Naive B cell (primary cell): ENCODE results near the gene KRT73. TPM values are rescaled to one million over a fixed set of nuclear protein-coding genes. Genes with fewer than 3 reads are reported as not detected.
"Not testable (repeated sequence)": the region's sequence is repeated elsewhere in the genome, so short reads cannot be mapped to it uniquely, and the experiment has no call there.

ENCODE experiments used
- ATAC-seq, 2 donors: fragments of 150-1000 bp; cut with Tn5 transposase; 2 replicates each; pipeline ENCODE4 v1.10.0; 2021; ENCODE audit warnings: low read depth in 2 of 2, mild to moderate bottlenecking in 2 of 2, moderate library complexity in 2 of 2
- DNase-seq: peaks from one replicate; pipeline ENCODE4 v3.0.0; 2022
- H3K27ac Mint-ChIP-seq, 6 donors: one replicate each; pipeline ENCODE4 v1.8.0; 2020 to 2022; ENCODE audit warnings: mild to moderate bottlenecking in 6 of 6, mixed read lengths in 6 of 6, moderate library complexity in 5 of 6, inconsistent platforms in 2 of 6
- H3K27me3 Mint-ChIP-seq, 3 donors: one replicate each; pipeline ENCODE4 v1.8.0; 2021 to 2022; ENCODE audit warnings: mixed read lengths in 3 of 3, mild to moderate bottlenecking in 1 of 3
- H3K36me3 Mint-ChIP-seq, 2 donors: one replicate each; pipeline ENCODE4 v1.8.0; 2020 to 2022; ENCODE audit warnings: mixed read lengths in 2 of 2, inconsistent platforms in 1 of 2, mild to moderate bottlenecking in 1 of 2
- H3K4me1 Mint-ChIP-seq, 3 donors: one replicate each; pipeline ENCODE4 v1.8.0; 2020 to 2022; ENCODE audit warnings: mixed read lengths in 3 of 3, inconsistent platforms in 1 of 3, mild to moderate bottlenecking in 1 of 3, moderate library complexity in 1 of 3
- H3K4me3 Mint-ChIP-seq, 8 donors: one replicate each; pipeline ENCODE4 v1.8.0; 2020 to 2022; ENCODE audit warnings: mild to moderate bottlenecking in 8 of 8, mixed read lengths in 8 of 8, moderate library complexity in 8 of 8, inconsistent platforms in 2 of 8
- H3K9me3 Mint-ChIP-seq, 7 donors: one replicate each; pipeline ENCODE4 v1.8.0; 2020 to 2022; ENCODE audit warnings: mixed read lengths in 7 of 7, mild to moderate bottlenecking in 5 of 7, inconsistent platforms in 2 of 7, moderate library complexity in 1 of 7
- polyA plus RNA-seq, 6 donors: library from polyadenylated mRNA; unstranded; fragments of 300-500 nt; fragmentation: Illumina TruSeq; gene quantifications; one replicate each; pipeline ENCODE4 v1.2.3, GENCODE V29; 2021; ENCODE audit warnings: low read depth in 6 of 6

Gene KRT73
- polyA plus RNA-seq, 6 donors from 2014 or later = not detected

DNA sequence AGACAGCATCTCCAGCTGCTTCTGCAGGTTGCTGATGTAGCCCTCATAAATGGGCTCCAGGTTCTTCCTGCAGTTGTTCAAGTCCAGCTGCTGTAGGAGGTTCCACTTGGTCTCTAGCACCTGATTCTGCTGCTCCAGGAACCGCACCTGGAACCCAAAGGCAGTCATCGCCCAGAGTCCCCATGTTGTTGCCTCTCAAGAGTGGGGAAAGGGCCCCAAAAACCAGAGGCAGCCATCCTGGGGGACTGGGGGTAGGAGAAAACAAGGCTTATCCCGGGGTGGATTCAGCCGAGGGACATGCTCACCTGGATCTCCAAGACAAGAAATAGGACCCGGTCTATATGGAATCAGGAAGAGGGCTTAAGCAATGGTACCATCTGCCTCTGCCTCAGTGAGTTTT is 19.4 kb downstream of the KRT73 start:
- no peak overlapping the region for H3K4me3 Mint-ChIP-seq
- DNase-seq (no peak), ATAC-seq (no peak)
- H3K4me1 Mint-ChIP-seq = no peaks in the 10 kb centered on the region
- peaks cover 49 to 57% (median 50%) of the 10 kb centered on the region in 3 donors for H3K27me3 Mint-ChIP-seq
- peak overlapping the region in 1 of 6 donors; percentile 2 for H3K27ac Mint-ChIP-seq
- peaks cover 0 to 6% (median 0%) of the 10 kb centered on the region in 7 donors for H3K9me3 Mint-ChIP-seq
- no peaks in the 10 kb centered on the region for H3K36me3 Mint-ChIP-seq

DNA sequence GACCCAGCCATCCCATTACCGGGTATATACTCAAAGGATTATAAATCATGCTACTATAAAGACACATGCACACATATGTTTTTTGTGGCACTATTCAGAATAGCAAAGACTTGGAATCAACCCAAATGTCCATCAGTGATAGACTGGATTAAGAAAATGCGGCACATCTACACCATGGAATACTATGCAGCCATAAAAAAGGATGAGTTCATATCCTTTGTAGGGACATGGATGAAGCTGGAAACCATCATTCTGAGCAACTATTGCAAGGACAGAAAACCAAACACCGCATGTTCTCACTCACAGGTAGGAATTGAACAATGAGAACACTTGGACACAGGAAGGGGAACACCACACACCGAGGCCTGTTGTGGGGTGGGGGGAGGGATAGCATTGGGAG is 24.1 kb downstream of the KRT73 start:
- peaks cover 24 to 48% (median 30%) of the 10 kb centered on the region in 3 donors for H3K27me3 Mint-ChIP-seq
- H3K4me3 Mint-ChIP-seq, H3K27ac Mint-ChIP-seq, H3K9me3 Mint-ChIP-seq, ATAC-seq, H3K36me3 Mint-ChIP-seq, DNase-seq, H3K4me1 Mint-ChIP-seq: not testable (repeated sequence)

DNA sequence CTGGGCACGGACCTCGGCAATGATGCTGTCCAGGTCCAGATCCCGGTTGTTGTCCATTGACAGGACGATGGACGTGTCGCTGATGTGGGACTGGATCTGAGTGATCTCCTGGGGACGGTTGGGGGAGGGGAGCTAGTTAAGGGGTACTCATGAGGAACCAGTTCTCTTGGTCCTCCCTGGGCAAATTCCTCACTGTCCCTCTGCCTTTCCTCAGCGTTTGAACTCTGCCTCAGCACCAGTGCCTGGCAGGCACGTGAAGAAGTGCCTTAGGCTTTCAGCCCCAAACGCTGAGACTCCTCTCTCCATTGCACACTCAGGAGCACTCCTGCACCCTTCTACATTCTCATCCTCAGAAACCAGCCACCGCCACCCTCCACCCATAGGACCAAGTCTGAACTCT is 26.8 kb downstream of the KRT73 start:
- ATAC-seq (no peak), DNase-seq (no peak)
- H3K36me3 Mint-ChIP-seq = no peaks in the 10 kb centered on the region
- H3K27ac Mint-ChIP-seq = no peak overlapping the region
- H3K4me1 Mint-ChIP-seq = no peaks in the 10 kb centered on the region
- peaks cover 0 to 4% (median 0%) of the 10 kb centered on the region in 7 donors for H3K9me3 Mint-ChIP-seq
- no peak overlapping the region for H3K4me3 Mint-ChIP-seq
- peaks cover 12 to 43% (median 14%) of the 10 kb centered on the region in 3 donors for H3K27me3 Mint-ChIP-seq

DNA sequence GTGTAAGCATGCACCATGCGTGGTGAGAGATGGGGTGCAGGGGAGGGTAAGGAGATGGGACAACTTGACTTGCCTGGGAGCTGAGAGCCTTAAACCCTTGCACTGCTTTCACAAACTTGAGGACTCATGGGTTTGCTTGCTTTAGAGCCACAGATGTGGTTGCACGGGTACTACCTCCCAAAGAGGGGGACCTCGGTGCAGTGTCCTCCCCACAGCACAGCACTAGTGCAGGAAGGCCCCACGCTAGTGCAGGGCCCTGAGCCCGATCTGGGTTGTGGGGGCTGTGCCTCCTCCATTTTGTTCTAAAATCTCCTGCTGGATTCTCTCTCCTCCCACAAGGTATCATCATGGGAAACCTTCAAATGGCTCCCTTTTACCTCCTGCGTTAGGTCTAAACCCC is 28.3 kb downstream of the KRT73 start:
- peaks cover 0 to 4% (median 0%) of the 10 kb centered on the region in 7 donors for H3K9me3 Mint-ChIP-seq
- no peak overlapping the region for H3K27ac Mint-ChIP-seq
- no peak for ATAC-seq
- DNase-seq = no peak
- H3K4me1 Mint-ChIP-seq = peaks cover 0 to 1% (median 0%) of the 10 kb centered on the region in 3 donors
- H3K4me3 Mint-ChIP-seq = no peak overlapping the region
- H3K27me3 Mint-ChIP-seq = peaks cover 8 to 43% (median 14%) of the 10 kb centered on the region in 3 donors
- H3K36me3 Mint-ChIP-seq = no peaks in the 10 kb centered on the region

DNA sequence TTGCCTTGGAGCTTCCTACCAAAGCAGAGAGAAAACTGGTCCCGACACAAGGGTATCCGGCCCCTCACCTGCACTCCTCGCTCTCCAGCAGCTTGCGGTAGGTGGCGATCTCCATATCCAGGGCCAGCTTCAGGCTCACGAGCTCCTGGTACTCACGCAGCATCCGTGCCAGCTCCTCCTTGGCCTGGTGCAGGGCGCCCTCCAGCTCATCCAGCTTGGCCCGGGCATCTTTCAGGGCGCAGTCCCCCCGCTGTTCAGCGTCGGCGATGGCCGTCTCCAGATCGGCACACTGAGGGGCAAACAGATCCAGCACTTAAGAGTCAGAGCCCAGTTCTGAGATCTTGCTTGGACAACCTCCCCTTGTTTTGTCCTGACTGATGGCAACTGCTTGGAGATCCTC is 30.8 kb downstream of the KRT73 start:
- peaks cover 8 to 34% (median 8%) of the 10 kb centered on the region in 3 donors for H3K27me3 Mint-ChIP-seq
- no peaks in the 10 kb centered on the region for H3K36me3 Mint-ChIP-seq
- DNase-seq (no peak), ATAC-seq (no peak)
- H3K4me1 Mint-ChIP-seq = peaks cover 0 to 4% (median 0%) of the 10 kb centered on the region in 3 donors
- no peak overlapping the region for H3K4me3 Mint-ChIP-seq
- no peaks in the 10 kb centered on the region for H3K9me3 Mint-ChIP-seq
- H3K27ac Mint-ChIP-seq = no peak overlapping the region

DNA sequence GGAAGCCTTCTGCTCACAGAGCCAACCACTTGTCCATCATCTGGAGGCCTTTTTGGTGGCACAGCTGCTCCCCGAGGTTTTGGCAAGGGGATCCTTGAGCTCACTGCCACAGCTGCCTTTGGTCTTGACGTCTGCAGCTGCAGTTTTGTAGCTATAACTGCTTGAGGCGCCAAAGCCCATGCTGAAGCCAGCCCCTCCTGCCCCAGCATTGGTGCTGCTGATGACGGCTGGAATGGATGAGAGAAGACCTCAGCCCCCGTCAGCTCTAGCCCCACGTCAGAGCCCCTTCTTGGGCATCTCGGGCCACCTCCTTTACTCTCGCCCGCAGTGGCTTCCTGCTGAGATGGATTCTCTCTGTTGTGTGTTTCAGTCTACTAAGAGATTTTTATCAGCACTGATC is 32.4 kb downstream of the KRT73 start:
- Mint-ChIP-seq H3K27me3 (peaks cover 4 to 36% (median 11%) of the 10 kb centered on the region in 3 donors), H3K36me3 (no peaks in the 10 kb centered on the region), H3K27ac (no peak overlapping the region), H3K4me1 (peaks cover 0 to 4% (median 0%) of the 10 kb centered on the region in 3 donors), H3K9me3 (no peaks in the 10 kb centered on the region), H3K4me3 (no peak overlapping the region)
- no peak for DNase-seq
- ATAC-seq = no peak

DNA sequence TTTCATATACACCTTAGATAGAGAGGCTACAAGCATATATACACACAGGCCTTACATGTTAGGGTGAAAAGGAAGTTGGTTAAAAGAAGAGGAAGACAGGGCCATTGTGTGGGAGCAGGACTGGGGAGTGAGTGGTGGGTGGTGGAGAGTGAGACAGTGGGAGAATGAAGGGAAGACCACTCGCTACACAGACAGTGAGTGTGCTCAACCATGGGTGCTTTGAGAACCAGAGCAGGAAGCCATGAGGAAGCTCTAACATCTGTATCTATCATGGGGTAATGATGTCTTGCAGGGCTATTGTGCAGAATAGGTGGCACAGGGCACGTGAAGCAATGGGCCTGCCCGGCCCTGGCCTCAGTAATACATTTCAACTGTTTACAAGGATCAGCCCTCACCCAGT is 33.3 kb downstream of the KRT73 start:
- DNase-seq (no peak), ATAC-seq (no peak)
- Mint-ChIP-seq H3K4me3 (no peak overlapping the region), H3K27ac (no peak overlapping the region), H3K27me3 (peaks cover 0 to 36% (median 16%) of the 10 kb centered on the region in 3 donors), H3K36me3 (no peaks in the 10 kb centered on the region), H3K9me3 (no peaks in the 10 kb centered on the region), H3K4me1 (peaks cover 0 to 4% (median 0%) of the 10 kb centered on the region in 3 donors)

DNA sequence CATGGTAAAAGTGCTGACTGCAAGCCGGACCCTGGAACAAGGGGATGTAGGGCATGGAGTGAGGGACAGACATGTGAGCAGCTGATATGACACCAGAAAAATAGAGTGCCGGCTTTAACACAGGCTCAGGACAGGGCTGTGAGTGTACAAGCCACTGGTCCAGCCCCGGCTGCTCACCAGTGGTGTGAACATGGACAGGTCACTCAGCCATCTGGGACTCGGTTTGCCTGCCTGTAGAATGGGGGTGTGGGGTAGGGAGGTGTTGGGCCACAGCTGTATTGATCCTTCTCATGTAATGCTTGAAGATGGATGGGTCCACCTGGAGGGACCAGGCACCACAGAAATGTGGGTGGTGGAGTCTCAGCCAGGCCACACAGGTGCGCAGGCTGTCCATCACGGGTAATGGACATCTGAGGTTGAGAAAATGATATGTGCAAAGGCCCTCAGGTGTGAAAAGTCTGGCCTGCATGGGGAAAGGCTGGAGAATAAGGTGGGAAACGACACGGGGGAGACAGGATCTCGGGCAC is 34.1 kb downstream of the KRT73 start:
- no peak overlapping the region for H3K4me3 Mint-ChIP-seq
- no peaks in the 10 kb centered on the region for H3K9me3 Mint-ChIP-seq
- no peaks in the 10 kb centered on the region for H3K36me3 Mint-ChIP-seq
- H3K27ac Mint-ChIP-seq = no peak overlapping the region
- H3K4me1 Mint-ChIP-seq = peaks cover 0 to 4% (median 0%) of the 10 kb centered on the region in 3 donors
- DNase-seq = no peak
- peaks cover 0 to 41% (median 21%) of the 10 kb centered on the region in 3 donors for H3K27me3 Mint-ChIP-seq
- ATAC-seq = no peak

DNA sequence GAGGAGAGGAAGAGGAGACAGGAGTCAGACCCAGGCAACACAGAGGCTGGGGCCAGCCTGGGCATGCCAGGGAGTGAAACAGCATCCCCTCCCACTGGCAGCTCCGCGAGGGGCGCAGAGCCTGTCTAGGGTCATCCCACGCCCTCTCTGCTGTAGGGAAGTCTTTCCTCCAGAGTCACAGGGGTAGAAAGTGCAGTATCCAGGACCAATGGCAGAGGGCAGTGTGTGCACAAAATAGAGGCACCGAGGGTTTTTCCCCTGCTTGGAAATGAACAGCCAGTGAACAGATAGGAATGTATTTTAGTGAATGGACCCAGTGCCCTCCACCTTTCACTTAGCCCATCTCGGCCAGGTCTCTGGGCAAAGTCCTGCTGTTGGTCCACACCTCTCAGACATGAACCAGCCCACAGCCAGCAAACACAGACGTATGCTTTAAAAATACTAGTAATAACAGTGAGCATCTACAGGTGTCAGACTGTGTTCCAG is 35.3 kb downstream of the KRT73 start:
- no peak for ATAC-seq
- Mint-ChIP-seq H3K27me3 (peaks cover 0 to 38% (median 21%) of the 10 kb centered on the region in 3 donors), H3K9me3 (no peaks in the 10 kb centered on the region), H3K4me1 (peaks cover 0 to 4% (median 0%) of the 10 kb centered on the region in 3 donors), H3K4me3 (no peak overlapping the region), H3K27ac (no peak overlapping the region), H3K36me3 (no peaks in the 10 kb centered on the region)
- DNase-seq = peak; percentile 2

DNA sequence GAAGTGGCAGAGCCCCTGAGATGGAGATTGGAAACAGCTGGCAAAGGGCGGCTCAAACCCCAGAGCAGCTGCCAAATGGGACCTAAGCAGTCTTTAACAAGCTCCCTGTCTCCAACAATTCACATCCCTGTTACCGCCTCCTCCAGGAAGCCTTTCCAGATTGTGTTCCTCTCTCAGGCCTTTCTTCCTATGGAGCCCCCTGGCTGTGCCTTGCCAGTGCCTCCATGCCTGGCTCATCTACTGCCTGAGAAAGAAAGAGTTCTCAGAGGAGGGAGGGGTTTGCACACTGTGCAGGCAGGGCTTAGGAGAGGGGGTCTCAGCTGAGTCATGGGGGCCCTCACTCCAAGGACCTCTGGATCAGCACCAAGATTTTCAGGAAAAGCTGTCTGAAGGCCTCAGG is 35.9 kb downstream of the KRT73 start:
- H3K4me3 Mint-ChIP-seq = no peak overlapping the region
- peaks cover 0 to 4% (median 0%) of the 10 kb centered on the region in 3 donors for H3K4me1 Mint-ChIP-seq
- peaks cover 0 to 37% (median 21%) of the 10 kb centered on the region in 3 donors for H3K27me3 Mint-ChIP-seq

DNA sequence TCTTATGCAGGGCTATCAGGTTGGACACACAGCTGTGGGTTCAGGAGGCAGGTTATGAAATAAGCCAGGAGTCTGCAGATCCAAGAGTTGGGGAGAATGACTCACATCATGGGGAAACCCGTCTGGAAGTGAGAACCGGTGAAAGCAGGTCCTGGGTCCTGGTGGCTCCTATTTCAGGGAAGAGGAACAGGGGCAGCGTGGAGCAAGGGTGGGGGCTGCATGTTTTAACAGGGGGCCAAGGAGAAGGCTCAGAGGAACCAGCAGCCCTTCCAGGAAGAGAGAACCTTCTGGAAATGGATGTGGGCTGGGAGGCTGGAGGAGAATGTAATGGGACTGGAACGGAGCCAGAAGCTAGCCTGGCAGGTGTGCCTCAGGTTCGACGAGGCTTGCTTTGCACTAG is 36.9 kb downstream of the KRT73 start:
- no peak for ATAC-seq
- no peaks in the 10 kb centered on the region for H3K9me3 Mint-ChIP-seq
- peaks cover 0 to 30% (median 21%) of the 10 kb centered on the region in 3 donors for H3K27me3 Mint-ChIP-seq
- DNase-seq = no peak
- H3K4me3 Mint-ChIP-seq = no peak overlapping the region
- no peaks in the 10 kb centered on the region for H3K36me3 Mint-ChIP-seq
- H3K4me1 Mint-ChIP-seq = peaks cover 0 to 4% (median 0%) of the 10 kb centered on the region in 3 donors
- H3K27ac Mint-ChIP-seq = peak overlapping the region in 1 of 6 donors; percentile 43

More for the DNA sequence above, 35.9 kb downstream of the KRT73 start:
- ATAC-seq = no peak
- H3K36me3 Mint-ChIP-seq = no peaks in the 10 kb centered on the region
- H3K9me3 Mint-ChIP-seq = no peaks in the 10 kb centered on the region
- no peak for DNase-seq
- no peak overlapping the region for H3K27ac Mint-ChIP-seq

DNA sequence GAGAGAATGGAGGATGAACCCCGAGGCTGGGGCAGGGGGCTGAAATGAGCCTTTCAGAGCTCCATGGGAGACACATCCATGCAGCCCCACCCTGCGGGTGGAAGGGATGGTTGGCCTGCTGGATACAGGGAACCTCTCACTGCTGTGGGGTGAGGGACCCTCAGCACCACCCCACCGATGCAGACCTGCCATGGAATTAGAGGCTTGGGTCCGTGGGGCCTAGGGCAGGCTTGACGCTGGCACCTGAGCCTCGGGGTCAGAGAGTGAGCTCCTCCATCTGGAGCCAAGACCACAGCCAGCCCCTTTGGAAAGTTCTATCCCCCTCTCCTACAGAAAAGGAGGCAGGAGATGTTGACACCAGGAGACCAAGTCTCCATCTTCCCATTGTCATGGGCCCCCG is 37.3 kb downstream of the KRT73 start:
- Mint-ChIP-seq H3K4me3 (no peak overlapping the region), H3K27ac (peak overlapping the region in 1 of 6 donors; percentile 43), H3K27me3 (peaks cover 2 to 34% (median 21%) of the 10 kb centered on the region in 3 donors), H3K36me3 (no peaks in the 10 kb centered on the region), H3K4me1 (peaks cover 0 to 4% (median 0%) of the 10 kb centered on the region in 3 donors), H3K9me3 (no peaks in the 10 kb centered on the region)
- ATAC-seq (no peak), DNase-seq (no peak)

DNA sequence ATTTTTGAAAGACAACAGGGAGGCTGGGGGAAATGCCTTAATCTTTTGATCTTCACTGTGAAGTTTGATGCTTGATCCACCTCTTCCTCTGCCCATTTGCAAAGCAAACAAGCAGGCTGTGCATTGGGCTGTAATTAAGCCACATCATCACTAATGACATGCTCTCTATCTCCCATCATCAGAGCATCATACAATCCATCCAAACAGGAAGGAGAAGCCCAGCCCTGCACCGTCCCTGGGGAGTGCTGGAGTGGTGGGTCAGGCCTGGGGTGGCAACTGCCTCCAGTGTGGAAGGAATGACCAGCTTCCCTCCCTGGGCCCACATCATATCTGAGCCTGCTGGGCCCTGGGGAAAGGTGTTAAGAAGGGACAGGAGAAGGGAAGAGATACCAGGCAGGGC is 37.9 kb downstream of the KRT73 start:
- H3K4me3 Mint-ChIP-seq = no peak overlapping the region
- no peak overlapping the region for H3K27ac Mint-ChIP-seq

More for the DNA sequence above, 37.9 kb downstream of the KRT73 start:
- no peaks in the 10 kb centered on the region for H3K36me3 Mint-ChIP-seq
- no peak for ATAC-seq
- no peaks in the 10 kb centered on the region for H3K9me3 Mint-ChIP-seq
- peaks cover 0 to 4% (median 0%) of the 10 kb centered on the region in 3 donors for H3K4me1 Mint-ChIP-seq
- no peak for DNase-seq
- H3K27me3 Mint-ChIP-seq = peaks cover 5 to 36% (median 21%) of the 10 kb centered on the region in 3 donors
